NB4 (cell line): Measurements from ENCODE around the gene KCNK3.
"Not testable (repeated sequence)": the region's sequence is repeated elsewhere in the genome, so short reads cannot be mapped to it uniquely, and the experiment has no call there.

Source experiments
- DNase-seq: peaks from one replicate; pipeline ENCODE4 v3.0.0; 2010; ENCODE audit warnings: low read depth
- H3K4me3 ChIP-seq: one replicate; pipeline ENCODE4 v1.5.1; 2011; ENCODE audit warnings: mild to moderate bottlenecking, low read depth, low read length, moderate library complexity
- MYC ChIP-seq: IDR thresholded peaks from 2 replicates; pipeline ENCODE4 v1.6.1; 2011; ENCODE audit warnings: low read depth, low read length
- POLR2A ChIP-seq: IDR thresholded peaks from 2 replicates; pipeline ENCODE4 v1.6.1; 2011; ENCODE audit warnings: mild to moderate bottlenecking; ENCODE audit not compliant: insufficient read length; ENCODE audit errors: extremely low read depth
- TF ChIP-seq, protein P1 (sequence below): IDR thresholded peaks from one replicate; pipeline ENCODE4 v1.5.1; 2012; ENCODE audit warnings: low read depth, low read length
- TF ChIP-seq, protein P2 (sequence below): IDR thresholded peaks from 2 replicates; pipeline ENCODE4 v1.6.1; 2011; ENCODE audit warnings: low read depth, low read length

KCNK3 gene

DNA sequence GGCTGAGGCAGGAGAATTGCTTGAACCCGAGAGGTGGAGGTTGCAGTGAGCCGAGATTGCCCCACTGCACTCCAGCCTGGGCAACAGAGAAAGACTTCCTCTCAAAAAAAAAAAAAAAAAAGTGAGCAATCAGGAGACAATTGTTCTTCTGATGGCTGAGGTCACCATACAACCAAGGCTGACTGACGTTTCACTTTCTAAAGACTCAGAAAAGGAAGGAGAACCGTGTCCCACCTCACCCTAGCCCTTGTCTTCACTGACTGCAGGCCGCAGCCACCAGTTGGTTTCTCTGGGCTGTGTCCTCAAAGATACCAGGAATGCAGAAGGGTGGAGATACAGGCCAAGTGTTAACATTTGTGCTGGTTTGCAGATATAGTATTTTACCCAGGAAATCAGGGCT, 63.8 kb downstream of the KCNK3 start:
- H3K4me3 ChIP-seq = no peak overlapping the region
- DNase-seq = no peak
- TF ChIP-seq MYC (no peak), POLR2A (no peak)
- TF ChIP-seq, protein P1, sequence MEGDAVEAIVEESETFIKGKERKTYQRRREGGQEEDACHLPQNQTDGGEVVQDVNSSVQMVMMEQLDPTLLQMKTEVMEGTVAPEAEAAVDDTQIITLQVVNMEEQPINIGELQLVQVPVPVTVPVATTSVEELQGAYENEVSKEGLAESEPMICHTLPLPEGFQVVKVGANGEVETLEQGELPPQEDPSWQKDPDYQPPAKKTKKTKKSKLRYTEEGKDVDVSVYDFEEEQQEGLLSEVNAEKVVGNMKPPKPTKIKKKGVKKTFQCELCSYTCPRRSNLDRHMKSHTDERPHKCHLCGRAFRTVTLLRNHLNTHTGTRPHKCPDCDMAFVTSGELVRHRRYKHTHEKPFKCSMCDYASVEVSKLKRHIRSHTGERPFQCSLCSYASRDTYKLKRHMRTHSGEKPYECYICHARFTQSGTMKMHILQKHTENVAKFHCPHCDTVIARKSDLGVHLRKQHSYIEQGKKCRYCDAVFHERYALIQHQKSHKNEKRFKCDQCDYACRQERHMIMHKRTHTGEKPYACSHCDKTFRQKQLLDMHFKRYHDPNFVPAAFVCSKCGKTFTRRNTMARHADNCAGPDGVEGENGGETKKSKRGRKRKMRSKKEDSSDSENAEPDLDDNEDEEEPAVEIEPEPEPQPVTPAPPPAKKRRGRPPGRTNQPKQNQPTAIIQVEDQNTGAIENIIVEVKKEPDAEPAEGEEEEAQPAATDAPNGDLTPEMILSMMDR = no peak
- TF ChIP-seq, protein P2, sequence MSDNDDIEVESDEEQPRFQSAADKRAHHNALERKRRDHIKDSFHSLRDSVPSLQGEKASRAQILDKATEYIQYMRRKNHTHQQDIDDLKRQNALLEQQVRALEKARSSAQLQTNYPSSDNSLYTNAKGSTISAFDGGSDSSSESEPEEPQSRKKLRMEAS = no peak

DNA sequence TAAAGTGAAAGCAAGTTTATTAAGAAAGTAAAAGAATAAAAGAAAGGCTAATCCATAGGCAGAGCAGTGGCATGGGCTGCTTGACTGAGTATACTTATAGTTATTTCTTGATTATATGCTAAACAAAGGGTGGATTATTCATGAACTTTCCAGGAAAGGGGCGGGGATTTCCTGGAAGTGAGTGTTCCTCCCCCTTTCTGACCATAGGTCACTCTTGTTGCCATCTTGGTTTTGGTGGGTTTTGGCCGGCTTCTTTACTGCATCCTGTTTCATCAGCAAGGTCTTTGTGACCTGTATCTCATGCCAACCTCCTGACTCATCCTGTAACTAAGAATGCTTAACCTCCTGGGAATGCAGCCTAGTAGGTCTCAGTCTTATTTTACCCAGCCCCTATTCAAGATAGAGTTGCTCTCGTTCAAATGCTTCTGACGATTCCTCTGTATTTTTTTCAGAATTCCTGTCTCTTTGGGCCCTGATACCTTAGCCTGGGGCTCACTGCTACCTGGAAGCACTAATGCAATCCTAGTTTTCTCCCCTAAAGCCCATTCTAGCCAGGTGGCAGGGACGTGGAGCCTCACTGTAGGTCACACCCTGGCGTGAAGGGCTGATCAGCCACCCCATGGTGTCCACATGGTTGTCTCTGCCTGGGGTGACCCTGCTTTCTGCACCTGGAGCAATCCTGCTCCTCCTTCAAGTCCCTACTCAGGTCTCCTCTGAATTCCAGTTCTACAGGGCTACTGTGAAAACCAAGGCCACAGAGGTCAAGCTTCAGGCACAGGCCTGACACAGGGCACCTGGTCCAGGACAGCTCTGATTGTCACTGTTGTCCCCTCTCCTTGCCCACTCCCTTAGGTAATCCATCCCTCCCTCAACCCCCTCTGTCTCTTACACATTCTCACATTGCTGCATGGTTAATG, 65.6 kb downstream of the KCNK3 start:
- peak; percentile 87 for DNase-seq
- no peak overlapping the region for H3K4me3 ChIP-seq

DNA sequence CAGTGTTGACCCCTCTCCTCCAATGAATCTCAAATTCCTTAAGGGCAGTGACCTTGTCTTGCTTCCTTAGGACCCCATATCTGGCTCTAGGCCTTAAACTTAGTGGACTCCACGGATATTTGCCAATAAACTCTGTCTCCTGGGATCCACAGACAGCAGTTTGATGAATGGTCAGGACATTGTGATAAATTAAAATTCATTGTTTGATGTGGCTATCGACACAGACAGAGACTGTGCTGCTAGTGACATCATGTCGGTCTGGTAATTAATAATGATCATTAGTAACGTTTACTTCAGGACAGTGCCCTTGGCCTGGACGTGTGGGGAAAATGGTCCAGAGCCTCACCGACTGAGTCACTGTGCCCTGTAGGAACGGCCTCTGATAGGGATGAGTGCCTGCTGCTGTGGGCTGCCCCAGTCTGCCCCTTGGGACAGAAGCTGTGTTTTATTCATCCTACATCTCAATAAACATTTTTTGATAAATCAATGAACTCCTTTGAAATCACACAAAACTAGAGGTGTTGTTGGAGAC, 66.3 kb downstream of the KCNK3 start:
- no peak overlapping the region for H3K4me3 ChIP-seq
- no peak for DNase-seq
- TF ChIP-seq MYC = no peak
- TF ChIP-seq POLR2A = no peak
- TF ChIP-seq, protein P2 = no peak
- TF ChIP-seq, protein P1 = no peak

More for the DNA sequence above, 65.6 kb downstream of the KCNK3 start:
- TF ChIP-seq MYC (no peak), POLR2A (no peak)
- TF ChIP-seq, protein P1 = no peak
- TF ChIP-seq, protein P2 = no peak

DNA sequence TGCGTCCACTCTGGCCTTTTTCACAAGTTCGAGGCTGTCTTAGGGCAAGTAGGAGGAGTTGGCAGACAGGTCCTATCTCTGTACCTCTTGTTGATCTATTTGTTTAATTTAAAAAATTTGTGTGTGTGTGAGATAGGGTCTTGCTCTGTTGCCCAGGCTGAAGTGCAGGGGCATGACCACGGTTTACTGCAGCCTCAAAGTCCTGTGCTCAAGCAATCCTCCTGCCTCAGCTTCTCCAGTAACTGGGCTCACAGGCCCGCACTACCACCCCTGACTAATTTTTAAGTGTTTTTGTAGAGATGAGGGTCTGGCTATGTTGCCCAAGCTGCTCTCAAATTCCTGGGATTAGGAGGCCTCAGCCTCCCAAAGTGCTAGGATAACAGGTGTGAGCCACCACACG, 67.3 kb downstream of the KCNK3 start:
- TF ChIP-seq POLR2A (no peak), MYC (no peak)
- TF ChIP-seq, protein P1 = no peak
- TF ChIP-seq, protein P2 = no peak
- no peak overlapping the region for H3K4me3 ChIP-seq
- no peak for DNase-seq

DNA sequence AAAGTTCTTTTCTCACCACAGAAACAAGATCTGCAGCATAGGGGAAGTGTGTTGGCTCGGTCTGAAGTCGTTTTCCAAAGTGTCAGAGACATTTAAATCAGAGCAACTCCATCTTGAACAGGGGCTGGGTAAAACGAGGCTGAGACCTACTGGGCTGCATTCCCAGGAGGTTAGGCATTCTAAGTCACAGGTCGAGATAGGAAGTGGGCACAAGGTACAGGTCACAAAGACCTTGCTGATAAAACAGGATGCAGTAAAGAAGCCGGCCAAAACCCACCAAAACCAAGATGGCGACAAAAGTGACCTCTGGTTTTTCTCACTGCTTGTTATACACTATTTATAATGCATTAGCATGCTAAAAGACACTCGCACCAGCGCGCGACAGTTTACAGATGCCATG, 68.5 kb downstream of the KCNK3 start:
- not testable (repeated sequence) for H3K4me3 ChIP-seq, DNase-seq

DNA sequence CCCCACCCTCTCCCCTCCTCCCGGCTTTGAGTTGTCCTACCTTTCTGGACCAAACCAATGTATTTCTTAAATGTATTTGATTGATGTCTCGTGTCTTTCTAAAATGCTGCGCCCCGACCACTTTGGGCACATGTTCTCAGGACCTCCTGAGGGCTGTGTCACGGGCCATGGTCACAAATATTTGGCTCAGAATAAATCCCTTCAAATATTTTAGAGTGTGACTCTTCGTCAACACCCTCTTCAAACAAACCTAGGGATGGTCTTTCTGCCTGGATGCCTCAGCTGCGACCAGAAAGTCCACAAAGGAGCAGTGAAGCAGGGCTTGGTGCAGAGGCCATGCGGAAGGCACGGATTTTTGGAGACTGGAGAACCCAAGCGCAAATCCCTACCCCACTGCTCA, 70.5 kb downstream of the KCNK3 start:
- no peak overlapping the region for H3K4me3 ChIP-seq
- no peak for DNase-seq
- TF ChIP-seq, protein P2 = no peak
- TF ChIP-seq, protein P1 = no peak
- TF ChIP-seq POLR2A (no peak), MYC (no peak)
